ENCODE measurements around the gene SLC25A53.

DNA sequence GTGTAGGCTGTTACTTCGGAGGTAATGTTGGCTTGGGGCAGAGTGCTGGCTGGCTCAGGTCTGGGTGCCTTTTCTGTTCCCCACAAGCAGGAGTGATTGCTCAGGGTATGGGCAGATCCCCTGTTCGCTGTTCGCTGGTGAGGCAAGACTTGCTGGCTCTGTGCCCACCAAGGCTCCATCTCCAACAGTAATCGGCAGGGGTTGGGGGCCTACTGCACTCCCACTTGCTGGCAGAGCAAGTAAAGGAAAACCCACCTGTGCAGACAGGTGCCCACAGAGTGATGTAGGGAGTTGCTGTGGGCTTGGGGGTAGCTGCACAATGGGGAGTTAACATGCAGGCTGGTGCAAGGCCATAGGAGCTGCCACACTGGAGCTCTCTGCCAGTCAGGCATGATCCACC lies 72.7 kb downstream of the SLC25A53 start:
- TF ChIP-seq, protein P1, sequence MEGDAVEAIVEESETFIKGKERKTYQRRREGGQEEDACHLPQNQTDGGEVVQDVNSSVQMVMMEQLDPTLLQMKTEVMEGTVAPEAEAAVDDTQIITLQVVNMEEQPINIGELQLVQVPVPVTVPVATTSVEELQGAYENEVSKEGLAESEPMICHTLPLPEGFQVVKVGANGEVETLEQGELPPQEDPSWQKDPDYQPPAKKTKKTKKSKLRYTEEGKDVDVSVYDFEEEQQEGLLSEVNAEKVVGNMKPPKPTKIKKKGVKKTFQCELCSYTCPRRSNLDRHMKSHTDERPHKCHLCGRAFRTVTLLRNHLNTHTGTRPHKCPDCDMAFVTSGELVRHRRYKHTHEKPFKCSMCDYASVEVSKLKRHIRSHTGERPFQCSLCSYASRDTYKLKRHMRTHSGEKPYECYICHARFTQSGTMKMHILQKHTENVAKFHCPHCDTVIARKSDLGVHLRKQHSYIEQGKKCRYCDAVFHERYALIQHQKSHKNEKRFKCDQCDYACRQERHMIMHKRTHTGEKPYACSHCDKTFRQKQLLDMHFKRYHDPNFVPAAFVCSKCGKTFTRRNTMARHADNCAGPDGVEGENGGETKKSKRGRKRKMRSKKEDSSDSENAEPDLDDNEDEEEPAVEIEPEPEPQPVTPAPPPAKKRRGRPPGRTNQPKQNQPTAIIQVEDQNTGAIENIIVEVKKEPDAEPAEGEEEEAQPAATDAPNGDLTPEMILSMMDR (IDR thresholded peaks at IDR 0.05): no peak
- TF ChIP-seq POLR2A (IDR thresholded peaks at IDR 0.05): no peak
